LNCAP (cell line): ENCODE data around the gene CES3.

Experiments
- CTCF ChIP-seq: fragments of 450-650 bp; IDR thresholded peaks from 2 replicates; pipeline ENCODE4 v1.5.1; 2017; ENCODE audit warnings: mild to moderate bottlenecking

Gene CES3

GRCh38 chr16:67016681-67017420 is 55.8 kb downstream of the CES3 start:
- no peak for TF ChIP-seq CTCF

- no peak for TF ChIP-seq CTCF
Measured at GRCh38 chr16:67017421-67017750, 56.3 kb downstream of the CES3 start.

GRCh38 chr16:67017810-67018488 is 56.9 kb downstream of the CES3 start:
- TF ChIP-seq CTCF, result peak; percentile 84

GRCh38 chr16:67019171-67019570 is 58.1 kb downstream of the CES3 start:
- TF ChIP-seq CTCF, result no peak

- TF ChIP-seq CTCF, result no peak
Measured at GRCh38 chr16:67021321-67021720, 60.3 kb downstream of the CES3 start.

GRCh38 chr16:67022531-67023214 is 61.6 kb downstream of the CES3 start:
- no peak for TF ChIP-seq CTCF

GRCh38 chr16:67023689-67024088 is 62.6 kb downstream of the CES3 start:
- TF ChIP-seq CTCF, result no peak
